Rectal smooth muscle tissue (tissue), 1 donor: ENCODE data around the gene KRTAP5-9.

Source experiments
- H3K27ac ChIP-seq: one replicate; pipeline ENCODE4 v1.7.0; 2013; ENCODE audit warnings: low read depth, low read length, inconsistent platforms
- H3K27me3 ChIP-seq: one replicate; pipeline ENCODE4 v1.7.0; 2013; ENCODE audit warnings: low read length; ENCODE audit not compliant: control insufficient read depth, insufficient read depth
- H3K36me3 ChIP-seq: one replicate; pipeline ENCODE4 v1.7.0; 2013; ENCODE audit warnings: low read length; ENCODE audit not compliant: control insufficient read depth, insufficient read depth
- H3K4me1 ChIP-seq: one replicate; pipeline ENCODE4 v1.7.0; 2013; ENCODE audit warnings: low read length; ENCODE audit not compliant: control insufficient read depth, insufficient read depth
- H3K4me3 ChIP-seq: one replicate; pipeline ENCODE4 v1.7.0; 2013; ENCODE audit warnings: low read length
- H3K9ac ChIP-seq: one replicate; pipeline ENCODE4 v1.7.0; 2013; ENCODE audit warnings: low read length

Gene KRTAP5-9

GRCh38 chr11:71548120-71548519, at the start of gene KRTAP5-9:
TSS of gene KRTAP5-9 (plus strand) at chr11:71548420. CDS start at chr11:71548658, 238 bp downstream.
- Histone ChIP-seq H3K9ac (no peak within 1 kb of the TSS), H3K4me1 (no peaks in the 10 kb centered on the region), H3K27me3 (no peaks in the 10 kb centered on the region), H3K4me3 (no peak within 1 kb of the TSS), H3K27ac (no peak within 1 kb of the TSS), H3K36me3 (no peaks in the 10 kb centered on the region)

GRCh38 chr11:71499125-71499524, 49.1 kb upstream of the KRTAP5-9 start:
- H3K4me1 ChIP-seq = no peaks in the 10 kb centered on the region
- peaks cover 44% of the 10 kb centered on the region for H3K36me3 ChIP-seq
- H3K27ac ChIP-seq = no peak overlapping the region

GRCh38 chr11:71499546-71499945, 48.7 kb upstream of the KRTAP5-9 start:
- H3K9ac ChIP-seq = no peak overlapping the region
- H3K27me3 ChIP-seq = no peaks in the 10 kb centered on the region
- peaks cover 42% of the 10 kb centered on the region for H3K36me3 ChIP-seq
- no peak overlapping the region for H3K4me3 ChIP-seq
- no peaks in the 10 kb centered on the region for H3K4me1 ChIP-seq
- no peak overlapping the region for H3K27ac ChIP-seq

More at GRCh38 chr11:71499125-71499524, 49.1 kb upstream of the KRTAP5-9 start:
- no peaks in the 10 kb centered on the region for H3K27me3 ChIP-seq
- H3K4me3 ChIP-seq = no peak overlapping the region
- H3K9ac ChIP-seq = no peak overlapping the region

GRCh38 chr11:71500601-71501021, 47.6 kb upstream of the KRTAP5-9 start:
- Histone ChIP-seq H3K4me3 (no peak overlapping the region), H3K27me3 (no peaks in the 10 kb centered on the region), H3K4me1 (no peaks in the 10 kb centered on the region), H3K36me3 (peaks cover 42% of the 10 kb centered on the region), H3K27ac (no peak overlapping the region), H3K9ac (no peak overlapping the region)

- Histone ChIP-seq H3K4me1 (no peaks in the 10 kb centered on the region), H3K27ac (no peak overlapping the region), H3K27me3 (no peaks in the 10 kb centered on the region), H3K9ac (no peak overlapping the region), H3K4me3 (no peak overlapping the region), H3K36me3 (peaks cover 43% of the 10 kb centered on the region)
Observed at GRCh38 chr11:71501071-71501985, 46.9 kb upstream of the KRTAP5-9 start.

- Histone ChIP-seq H3K4me3 (no peak overlapping the region), H3K4me1 (no peaks in the 10 kb centered on the region), H3K27me3 (no peaks in the 10 kb centered on the region), H3K9ac (no peak overlapping the region), H3K36me3 (peaks cover 38% of the 10 kb centered on the region), H3K27ac (no peak overlapping the region)
Observed at GRCh38 chr11:71502026-71502425, 46.2 kb upstream of the KRTAP5-9 start.

DNA sequence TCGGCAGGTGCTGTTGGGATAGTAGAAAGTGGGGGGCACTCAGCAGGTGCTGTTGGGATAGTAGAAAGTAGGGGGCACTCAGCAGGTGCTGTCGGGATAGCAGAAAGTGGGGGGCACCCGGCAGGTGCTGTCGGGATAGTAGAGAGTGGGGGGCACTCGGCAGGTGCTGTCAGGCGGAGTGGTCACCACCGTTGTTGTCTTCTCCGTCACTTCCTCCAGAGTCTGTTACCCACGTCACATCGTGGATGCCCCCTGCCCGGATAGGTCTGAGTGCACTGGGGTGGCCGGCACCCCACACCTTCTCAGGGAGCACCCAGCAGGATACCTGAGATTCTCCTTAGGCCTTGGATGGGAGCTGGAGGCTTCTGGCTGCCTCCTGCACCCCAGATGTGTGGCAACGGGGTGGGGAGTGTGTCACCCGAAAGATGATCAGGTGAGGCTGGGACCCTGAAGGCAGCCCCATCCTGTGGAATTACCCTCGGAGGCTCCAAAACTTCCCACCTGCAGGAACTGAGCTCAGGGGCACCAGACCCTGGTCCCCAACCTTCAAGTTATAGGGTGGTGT, 45.3 kb upstream of the KRTAP5-9 start:
- Histone ChIP-seq H3K4me1 (no peaks in the 10 kb centered on the region), H3K9ac (no peak overlapping the region), H3K36me3 (peaks cover 30% of the 10 kb centered on the region), H3K4me3 (no peak overlapping the region), H3K27me3 (no peaks in the 10 kb centered on the region), H3K27ac (no peak overlapping the region)

DNA sequence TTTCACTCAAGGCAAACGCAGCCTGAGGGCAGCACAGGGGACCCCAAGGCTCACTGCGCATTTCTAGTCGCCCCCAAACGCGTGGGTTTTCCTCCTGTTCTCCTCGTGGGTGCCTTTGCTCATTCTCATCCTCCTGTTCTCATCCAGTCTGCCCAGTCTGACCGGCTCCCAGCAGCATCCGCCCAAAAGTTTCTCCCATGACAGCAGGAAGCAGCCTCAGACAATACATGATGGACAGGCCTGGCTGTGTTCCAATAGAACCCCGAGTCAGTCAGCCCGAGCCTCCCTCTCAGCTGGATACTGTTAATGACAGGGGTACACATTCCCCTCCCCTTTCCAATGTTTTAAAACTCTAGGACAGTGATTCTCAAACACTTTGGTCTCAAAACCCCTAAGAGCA, 43.7 kb upstream of the KRTAP5-9 start:
- Histone ChIP-seq H3K9ac (no peak overlapping the region), H3K27me3 (no peaks in the 10 kb centered on the region), H3K27ac (no peak overlapping the region), H3K36me3 (peaks cover 21% of the 10 kb centered on the region), H3K4me1 (no peaks in the 10 kb centered on the region), H3K4me3 (no peak overlapping the region)

DNA sequence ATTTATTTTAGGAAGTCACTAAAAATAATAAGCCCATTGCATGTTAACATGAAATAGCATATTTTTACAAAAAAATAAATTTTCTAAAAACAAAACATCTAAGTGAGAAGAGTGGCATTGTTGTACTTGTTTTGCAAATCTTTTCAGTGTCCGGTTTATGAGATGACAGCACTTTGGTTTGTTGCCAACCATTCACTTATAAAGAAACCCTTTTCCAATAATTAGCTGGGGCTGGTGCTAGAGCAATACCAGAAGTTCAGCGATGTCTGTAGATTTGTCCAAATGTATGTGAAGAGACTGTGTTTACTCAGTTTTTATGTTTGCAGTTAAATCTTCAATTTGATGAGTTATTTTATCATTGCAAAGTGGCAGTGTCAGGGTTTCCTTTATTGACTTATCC, 43.2 kb upstream of the KRTAP5-9 start:
- H3K9ac ChIP-seq = no peak overlapping the region
- H3K27ac ChIP-seq = no peak overlapping the region
- no peaks in the 10 kb centered on the region for H3K27me3 ChIP-seq
- H3K4me1 ChIP-seq = no peaks in the 10 kb centered on the region
- H3K4me3 ChIP-seq = no peak overlapping the region
- peaks cover 17% of the 10 kb centered on the region for H3K36me3 ChIP-seq

GRCh38 chr11:71505781-71506180, 42.4 kb upstream of the KRTAP5-9 start:
- no peak overlapping the region for H3K27ac ChIP-seq
- no peaks in the 10 kb centered on the region for H3K27me3 ChIP-seq
- H3K4me3 ChIP-seq = no peak overlapping the region
- no peaks in the 10 kb centered on the region for H3K4me1 ChIP-seq
- H3K9ac ChIP-seq = no peak overlapping the region
- peaks cover 17% of the 10 kb centered on the region for H3K36me3 ChIP-seq

- no peaks in the 10 kb centered on the region for H3K27me3 ChIP-seq
Observed at GRCh38 chr11:71507102-71507501, 41.1 kb upstream of the KRTAP5-9 start.

GRCh38 chr11:71518506-71519471, 29.4 kb upstream of the KRTAP5-9 start:
- H3K9ac ChIP-seq = no peak overlapping the region
- no peaks in the 10 kb centered on the region for H3K36me3 ChIP-seq
- H3K4me3 ChIP-seq = no peak overlapping the region
- H3K27me3 ChIP-seq = no peaks in the 10 kb centered on the region
- no peak overlapping the region for H3K27ac ChIP-seq
- H3K4me1 ChIP-seq = no peaks in the 10 kb centered on the region

More at GRCh38 chr11:71507102-71507501, 41.1 kb upstream of the KRTAP5-9 start:
- no peak overlapping the region for H3K4me3 ChIP-seq
- H3K27ac ChIP-seq = no peak overlapping the region
- H3K4me1 ChIP-seq = no peaks in the 10 kb centered on the region
- H3K9ac ChIP-seq = no peak overlapping the region
- peaks cover 9% of the 10 kb centered on the region for H3K36me3 ChIP-seq
